ENCODE data around the gene TSPAN12. TPM values are rescaled to one million over a fixed set of nuclear protein-coding genes. Genes with fewer than 3 reads are reported as not detected.

Gene TSPAN12
- total and polyA plus RNA-seq, 2 donors (not counting 3 experiments of a cell fraction or from before 2014, with no cell fraction given): 9.3 to 19.8 TPM

DNA sequence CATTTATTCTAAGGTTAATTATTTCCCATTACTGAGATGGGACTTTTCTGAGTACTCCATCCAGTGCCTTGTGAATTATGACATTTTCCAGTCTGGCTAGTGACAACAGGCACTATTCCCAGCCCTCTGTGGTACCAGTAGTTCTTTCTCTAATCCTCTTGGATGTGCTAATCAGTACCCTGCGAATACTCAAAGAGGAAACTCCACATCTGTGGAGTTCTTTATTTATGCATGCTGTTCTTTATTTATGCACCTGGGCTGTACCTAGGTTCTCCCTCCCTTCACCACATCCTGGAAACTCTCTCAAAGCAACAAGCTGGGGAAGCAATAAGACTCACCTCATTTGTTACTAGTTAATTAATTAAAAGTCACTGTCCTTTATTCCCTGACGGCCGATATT is 83.5 kb downstream of the TSPAN12 start:
- H3K4me2 ChIP-seq (ENCODE audit: insufficient read depth, low read length): no peak overlapping the region
- intact Hi-C loops (cut with micrococcal nuclease): no loop called here
- no peaks in the 10 kb centered on the region for H3K9me3 ChIP-seq (replicated peaks; ENCODE audit: control insufficient read depth, insufficient read depth, low read length)
- CTCF ChIA-PET: interaction anchor here (0.8 kb wide), 1 partner anchor 99 kb away, joined by 3 read pairs; no protein-coding TSS in a partner anchor
- TF ChIP-seq FOS (IDR thresholded peaks at IDR 0.05; ENCODE audit: borderline replicate concordance, insufficient read depth, low read length) (no peak), EZH2 (IDR thresholded peaks at IDR 0.05; ENCODE audit: borderline replicate concordance, low read depth, low read length, severe bottlenecking) (no peak), POLR2AphosphoS5 (IDR thresholded peaks at IDR 0.05; ENCODE audit: insufficient read depth, low read depth, low read length) (no peak), MYC (IDR thresholded peaks at IDR 0.05; ENCODE audit: low read depth, low read length) (no peak)
- TF ChIP-seq, protein P1, sequence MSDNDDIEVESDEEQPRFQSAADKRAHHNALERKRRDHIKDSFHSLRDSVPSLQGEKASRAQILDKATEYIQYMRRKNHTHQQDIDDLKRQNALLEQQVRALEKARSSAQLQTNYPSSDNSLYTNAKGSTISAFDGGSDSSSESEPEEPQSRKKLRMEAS (IDR thresholded peaks at IDR 0.05; ENCODE audit: insufficient read depth, insufficient read length): no peak
- H3K79me2 ChIP-seq (ENCODE audit: control insufficient read depth, insufficient read depth, low read length): no peaks in the 10 kb centered on the region
- no peak overlapping the region for H3K27ac ChIP-seq (ENCODE audit: insufficient read depth, low read depth, low read length)
- no peaks in the 10 kb centered on the region for H3K36me3 ChIP-seq (ENCODE audit: control insufficient read depth in 2 of 2, extremely low read depth in 1 of 2, insufficient read depth in 2 of 2, low read length in 2 of 2)
- H3K27me3 ChIP-seq (ENCODE audit: control insufficient read depth in 2 of 2, insufficient read depth in 2 of 2, low read length in 2 of 2): no peaks in the 10 kb centered on the region
- no peak overlapping the region for H3K4me3 ChIP-seq (replicated peaks in 1 of 3; ENCODE audit: insufficient read depth in 1 of 3, low read depth in 1 of 3, low read length in 3 of 3)
- H2AFZ ChIP-seq (ENCODE audit: low read depth, low read length): no peak overlapping the region
- BruUV-seq (replicated peaks): no TSS peak
- dilution Hi-C loops (cut with MboI; ENCODE audit: extremely low pct_ligation_motif_present, low sequenced_read_pairs): no loop called here
- no peaks in the 10 kb centered on the region for H3K4me1 ChIP-seq (ENCODE audit: control insufficient read depth, extremely low read depth, insufficient read depth, low read length)
- H4K20me1 ChIP-seq (replicated peaks; ENCODE audit: control insufficient read depth, extremely low read depth, insufficient read depth, low read length): no peaks in the 10 kb centered on the region
- H3K9me1 ChIP-seq (replicated peaks; ENCODE audit: control insufficient read depth, extremely low read depth, insufficient read depth, low read length): no peaks in the 10 kb centered on the region
- DNase-seq (ENCODE audit: low read depth, low spot score) (no peak), FAIRE-seq (no peak)
- POLR2A ChIA-PET: no interaction called here
- H3K9ac ChIP-seq (replicated peaks; ENCODE audit: extremely low read depth, insufficient read depth, low read length): no peak overlapping the region

DNA sequence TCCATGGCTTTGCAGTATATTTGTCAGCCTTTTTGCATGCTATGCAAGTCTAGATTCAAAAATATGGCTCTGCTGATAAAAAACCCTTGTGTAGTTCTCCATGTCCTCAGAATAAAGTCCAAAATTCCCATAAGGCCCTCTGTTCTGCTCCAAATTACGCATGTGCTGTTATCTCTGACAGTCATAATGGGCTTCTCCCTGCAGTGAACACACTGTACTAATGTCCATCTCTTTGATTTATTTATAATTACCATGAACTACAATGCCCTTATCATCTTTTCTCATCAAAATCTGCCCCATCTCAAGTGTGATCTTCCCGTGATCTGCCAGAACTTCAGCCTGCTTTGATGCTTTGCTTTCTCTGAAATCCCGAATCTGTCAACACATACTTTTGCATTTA is 87.7 kb downstream of the TSPAN12 start:
- Histone ChIP-seq H3K9ac (replicated peaks; ENCODE audit: extremely low read depth, insufficient read depth, low read length) (no peak overlapping the region), H3K36me3 (ENCODE audit: control insufficient read depth in 2 of 2, extremely low read depth in 1 of 2, insufficient read depth in 2 of 2, low read length in 2 of 2) (no peaks in the 10 kb centered on the region), H2AFZ (ENCODE audit: low read depth, low read length) (no peak overlapping the region), H3K27ac (ENCODE audit: insufficient read depth, low read depth, low read length) (no peak overlapping the region), H3K27me3 (ENCODE audit: control insufficient read depth in 2 of 2, insufficient read depth in 2 of 2, low read length in 2 of 2) (no peaks in the 10 kb centered on the region), H4K20me1 (replicated peaks; ENCODE audit: control insufficient read depth, extremely low read depth, insufficient read depth, low read length) (no peaks in the 10 kb centered on the region), H3K4me3 (replicated peaks in 1 of 3; ENCODE audit: insufficient read depth in 1 of 3, low read depth in 1 of 3, low read length in 3 of 3) (no peak overlapping the region), H3K9me1 (replicated peaks; ENCODE audit: control insufficient read depth, extremely low read depth, insufficient read depth, low read length) (no peaks in the 10 kb centered on the region), H3K9me3 (replicated peaks; ENCODE audit: control insufficient read depth, insufficient read depth, low read length) (no peaks in the 10 kb centered on the region), H3K4me1 (ENCODE audit: control insufficient read depth, extremely low read depth, insufficient read depth, low read length) (no peaks in the 10 kb centered on the region), H3K79me2 (ENCODE audit: control insufficient read depth, insufficient read depth, low read length) (no peaks in the 10 kb centered on the region), H3K4me2 (ENCODE audit: insufficient read depth, low read length) (no peak overlapping the region)
- POLR2A ChIA-PET: no interaction called here
- dilution Hi-C loops (cut with MboI; ENCODE audit: extremely low pct_ligation_motif_present, low sequenced_read_pairs): no loop called here
- intact Hi-C loops (cut with micrococcal nuclease): no loop called here
- DNase-seq (ENCODE audit: low read depth, low spot score) (no peak), FAIRE-seq (no peak)
- CTCF ChIA-PET: no interaction called here
- no TSS peak for BruUV-seq (replicated peaks)
- TF ChIP-seq POLR2A (IDR thresholded peaks at IDR 0.05; ENCODE audit: low read depth, low read length) (no peak), EZH2 (IDR thresholded peaks at IDR 0.05; ENCODE audit: borderline replicate concordance, low read depth, low read length, severe bottlenecking) (no peak), FOS (IDR thresholded peaks at IDR 0.05; ENCODE audit: borderline replicate concordance, insufficient read depth, low read length) (no peak), MYC (IDR thresholded peaks at IDR 0.05; ENCODE audit: low read depth, low read length) (no peak), GATA2 (IDR thresholded peaks at IDR 0.05; ENCODE audit: insufficient read depth, insufficient read length, low read depth, low read length) (no peak), POLR2AphosphoS5 (IDR thresholded peaks at IDR 0.05; ENCODE audit: insufficient read depth, low read depth, low read length) (no peak), JUN (IDR thresholded peaks at IDR 0.05; ENCODE audit: borderline replicate concordance, insufficient read depth, insufficient read length, low read depth) (no peak)
- TF ChIP-seq, protein P2, sequence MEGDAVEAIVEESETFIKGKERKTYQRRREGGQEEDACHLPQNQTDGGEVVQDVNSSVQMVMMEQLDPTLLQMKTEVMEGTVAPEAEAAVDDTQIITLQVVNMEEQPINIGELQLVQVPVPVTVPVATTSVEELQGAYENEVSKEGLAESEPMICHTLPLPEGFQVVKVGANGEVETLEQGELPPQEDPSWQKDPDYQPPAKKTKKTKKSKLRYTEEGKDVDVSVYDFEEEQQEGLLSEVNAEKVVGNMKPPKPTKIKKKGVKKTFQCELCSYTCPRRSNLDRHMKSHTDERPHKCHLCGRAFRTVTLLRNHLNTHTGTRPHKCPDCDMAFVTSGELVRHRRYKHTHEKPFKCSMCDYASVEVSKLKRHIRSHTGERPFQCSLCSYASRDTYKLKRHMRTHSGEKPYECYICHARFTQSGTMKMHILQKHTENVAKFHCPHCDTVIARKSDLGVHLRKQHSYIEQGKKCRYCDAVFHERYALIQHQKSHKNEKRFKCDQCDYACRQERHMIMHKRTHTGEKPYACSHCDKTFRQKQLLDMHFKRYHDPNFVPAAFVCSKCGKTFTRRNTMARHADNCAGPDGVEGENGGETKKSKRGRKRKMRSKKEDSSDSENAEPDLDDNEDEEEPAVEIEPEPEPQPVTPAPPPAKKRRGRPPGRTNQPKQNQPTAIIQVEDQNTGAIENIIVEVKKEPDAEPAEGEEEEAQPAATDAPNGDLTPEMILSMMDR (IDR thresholded peaks at IDR 0.05; ENCODE audit: extremely low read depth in 1 of 2, insufficient read depth in 1 of 2, low read depth in 1 of 2, low read length in 2 of 2): no peak
- TF ChIP-seq, protein P1 (IDR thresholded peaks at IDR 0.05; ENCODE audit: insufficient read depth, insufficient read length): no peak

Measured in endothelial cell of umbilical vein (primary cell).